Hepatocyte (in vitro differentiated cells): ENCODE data around the gene EFHB.

Experiments used
- CTCF ChIP-seq: fragments of 200-600 bp; sonication (generic); IDR thresholded peaks from 2 replicates; pipeline ENCODE4 v1.5.1; 2016; ENCODE audit warnings: antibody characterized with exemption, mild to moderate bottlenecking; ENCODE audit not compliant: poor library complexity
- EZH2 ChIP-seq: fragments of 200-600 bp; sonication (generic); IDR thresholded peaks from 2 replicates; pipeline ENCODE4 v1.6.1; 2016; ENCODE audit warnings: antibody characterized with exemption, mild to moderate bottlenecking, borderline replicate concordance

GRCh38 chr3:19911452-19911851 is 22.6 kb downstream of the EFHB start:
- TF ChIP-seq CTCF (no peak), EZH2 (no peak)
